HFFc6 (cell line): Measurements from ENCODE around the gene ENOX2. TPM values are rescaled to one million over a fixed set of nuclear protein-coding genes. Genes with fewer than 3 reads are reported as not detected.
A peak's percentile ranks its signal among the peaks of the same experiment; 100 is the strongest.
"Not testable (repeated sequence)": the region's sequence is repeated elsewhere in the genome, so short reads cannot be mapped to it uniquely, and the experiment has no call there.

Experiments used
- DNase-seq: peaks from one replicate; pipeline ENCODE4 v3.0.0-alpha.2; 2018
- H3K27ac Mint-ChIP-seq: 2 replicates; pipeline ENCODE4 v1.8.0; 2020; ENCODE audit warnings: mild to moderate bottlenecking, mixed read lengths
- H3K27me3 Mint-ChIP-seq: 2 replicates; pipeline ENCODE4 v1.8.0; 2021; ENCODE audit warnings: mild to moderate bottlenecking, moderate library complexity, mixed read lengths; ENCODE audit not compliant: insufficient read depth
- H3K36me3 Mint-ChIP-seq: 2 replicates; pipeline ENCODE4 v1.8.0; 2021; ENCODE audit warnings: low read depth, mixed read lengths
- H3K4me1 Mint-ChIP-seq: 2 replicates; pipeline ENCODE4 v1.8.0; 2020; ENCODE audit warnings: low read depth, mixed read lengths
- H3K4me3 Mint-ChIP-seq: 2 replicates; pipeline ENCODE4 v1.8.0; 2020; ENCODE audit warnings: mild to moderate bottlenecking, moderate library complexity, mixed read lengths
- H3K9me3 Mint-ChIP-seq: 2 replicates; pipeline ENCODE4 v1.8.0; 2020; ENCODE audit warnings: mild to moderate bottlenecking, mixed read lengths
- total RNA-seq, 6 experiments: library from RNA; stranded (reverse); fragmentation: NEBNext Ultra II Directional; extraction: Animal tissue kit (Norgen Biotek cat#: 25700); gene quantifications; 2 replicates in 1 of 6; 3 replicates in 5 of 6; pipeline ENCODE4 v1.2.3, GENCODE V29; 2021
- TF ChIP-seq, protein P1 (sequence below): fragments of 200-600 bp; sonication (generic); IDR thresholded peaks from 2 replicates; pipeline ENCODE4 v1.5.0; 2021; ENCODE audit warnings: antibody characterized with exemption, mild to moderate bottlenecking

ENOX2 gene
- total RNA-seq, 6 experiments from 2014 or later = 10.8 to 13.5 (median 11.9) TPM

DNA sequence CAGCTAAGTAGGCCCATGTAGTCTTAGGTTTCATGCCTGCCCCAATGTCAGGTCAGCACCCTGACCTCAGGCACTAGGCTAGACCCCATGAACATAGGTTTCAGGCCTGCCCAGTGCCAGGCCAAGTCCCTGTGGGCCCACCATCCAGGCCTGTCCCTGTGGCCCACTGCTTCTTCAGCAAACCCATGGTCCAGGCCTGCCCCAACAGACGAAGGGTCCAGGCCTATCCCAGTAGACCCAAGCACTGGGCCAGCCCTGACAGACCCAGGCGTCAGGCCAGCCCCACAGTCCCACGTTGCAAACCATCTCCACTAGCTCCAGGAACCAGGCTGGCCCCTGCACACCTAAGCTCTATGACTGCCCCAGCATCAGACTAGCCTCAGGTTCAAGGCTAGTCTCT lies 92.4 kb downstream of the ENOX2 start:
- no peak overlapping the region for H3K4me3 Mint-ChIP-seq
- no peak overlapping the region for H3K27ac Mint-ChIP-seq
- H3K9me3 Mint-ChIP-seq = no peaks in the 10 kb centered on the region
- no peaks in the 10 kb centered on the region; the same call in none of the 2 replicates for H3K27me3 Mint-ChIP-seq
- peaks cover 6% of the 10 kb centered on the region; the same call in 1 of the 2 replicates for H3K4me1 Mint-ChIP-seq
- no peak for DNase-seq
- TF ChIP-seq, protein P1, sequence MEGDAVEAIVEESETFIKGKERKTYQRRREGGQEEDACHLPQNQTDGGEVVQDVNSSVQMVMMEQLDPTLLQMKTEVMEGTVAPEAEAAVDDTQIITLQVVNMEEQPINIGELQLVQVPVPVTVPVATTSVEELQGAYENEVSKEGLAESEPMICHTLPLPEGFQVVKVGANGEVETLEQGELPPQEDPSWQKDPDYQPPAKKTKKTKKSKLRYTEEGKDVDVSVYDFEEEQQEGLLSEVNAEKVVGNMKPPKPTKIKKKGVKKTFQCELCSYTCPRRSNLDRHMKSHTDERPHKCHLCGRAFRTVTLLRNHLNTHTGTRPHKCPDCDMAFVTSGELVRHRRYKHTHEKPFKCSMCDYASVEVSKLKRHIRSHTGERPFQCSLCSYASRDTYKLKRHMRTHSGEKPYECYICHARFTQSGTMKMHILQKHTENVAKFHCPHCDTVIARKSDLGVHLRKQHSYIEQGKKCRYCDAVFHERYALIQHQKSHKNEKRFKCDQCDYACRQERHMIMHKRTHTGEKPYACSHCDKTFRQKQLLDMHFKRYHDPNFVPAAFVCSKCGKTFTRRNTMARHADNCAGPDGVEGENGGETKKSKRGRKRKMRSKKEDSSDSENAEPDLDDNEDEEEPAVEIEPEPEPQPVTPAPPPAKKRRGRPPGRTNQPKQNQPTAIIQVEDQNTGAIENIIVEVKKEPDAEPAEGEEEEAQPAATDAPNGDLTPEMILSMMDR = no peak
- peaks cover 10% of the 10 kb centered on the region; the same call in 1 of the 2 replicates for H3K36me3 Mint-ChIP-seq

DNA sequence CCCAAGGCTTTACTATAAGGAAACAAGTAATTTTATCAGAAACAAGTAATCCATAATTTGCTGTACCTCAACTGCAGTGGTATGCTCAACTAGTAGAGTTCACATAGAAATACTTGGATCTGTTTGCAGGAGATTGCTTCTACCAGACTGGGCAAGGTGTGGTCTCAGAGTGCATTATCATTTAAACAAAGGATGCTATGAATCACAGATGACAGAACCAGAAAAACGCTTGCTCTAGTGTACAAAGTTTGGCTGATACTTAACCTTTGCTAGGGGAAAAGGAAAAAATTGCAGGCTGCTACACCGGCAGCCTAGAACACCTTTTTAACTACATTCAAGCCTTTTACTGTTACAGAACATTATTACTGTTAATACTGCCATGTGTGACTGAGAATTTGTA lies 97.1 kb downstream of the ENOX2 start:
- TF ChIP-seq, protein P1 = no peak
- Mint-ChIP-seq H3K36me3 (no peaks in the 10 kb centered on the region), H3K9me3 (no peaks in the 10 kb centered on the region), H3K27ac (no peak overlapping the region), H3K4me3 (no peak overlapping the region), H3K27me3 (no peaks in the 10 kb centered on the region; the same call in 1 of the 2 replicates), H3K4me1 (peaks cover 6% of the 10 kb centered on the region; the same call in 1 of the 2 replicates)
- DNase-seq = no peak

DNA sequence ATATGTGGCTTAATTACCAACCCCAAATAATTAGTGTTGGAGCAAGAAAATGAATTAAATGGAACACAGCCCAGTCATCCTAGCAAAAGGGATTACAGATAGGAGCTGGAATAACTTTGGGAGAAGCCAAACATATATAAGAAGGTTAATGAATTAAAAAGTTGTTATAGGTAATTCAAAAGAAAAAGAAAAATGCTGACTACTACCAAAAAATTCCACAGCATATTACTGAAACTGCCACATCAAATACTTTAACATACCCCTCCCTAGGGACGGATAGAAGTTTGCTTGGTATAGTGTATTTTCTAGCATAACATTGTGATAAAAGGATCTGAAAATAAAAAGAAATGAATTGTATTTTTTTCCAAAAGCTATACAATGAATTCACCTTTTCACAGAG lies 99.5 kb downstream of the ENOX2 start:
- no peaks in the 10 kb centered on the region for H3K9me3 Mint-ChIP-seq
- no peak overlapping the region for H3K4me3 Mint-ChIP-seq
- no peak overlapping the region for H3K27ac Mint-ChIP-seq
- H3K36me3 Mint-ChIP-seq = no peaks in the 10 kb centered on the region
- H3K27me3 Mint-ChIP-seq = no peaks in the 10 kb centered on the region; the same call in 1 of the 2 replicates
- TF ChIP-seq, protein P1 = no peak
- no peak for DNase-seq
- H3K4me1 Mint-ChIP-seq = peaks cover 21% of the 10 kb centered on the region

DNA sequence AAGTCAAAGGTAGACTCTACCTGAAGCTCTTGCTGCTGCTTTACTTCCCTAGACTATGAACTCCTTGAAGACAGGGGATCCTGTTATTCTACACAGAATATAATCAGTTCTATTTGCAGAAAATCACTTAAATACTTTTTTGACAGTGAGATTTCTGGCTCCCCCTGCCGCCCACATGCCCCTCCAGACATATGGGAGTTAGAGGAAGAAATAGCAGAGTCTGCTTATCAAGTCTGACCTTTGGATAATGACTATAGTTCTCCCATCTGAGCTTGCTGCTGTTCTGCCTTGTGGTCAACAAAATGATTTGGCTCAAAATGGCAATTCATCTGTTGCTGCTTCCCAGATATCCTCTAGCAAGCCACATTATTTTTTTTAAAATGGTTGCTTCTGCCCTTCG lies 101.1 kb downstream of the ENOX2 start:
- Mint-ChIP-seq H3K27me3 (no peaks in the 10 kb centered on the region), H3K36me3 (no peaks in the 10 kb centered on the region), H3K9me3 (no peaks in the 10 kb centered on the region), H3K4me1 (peaks cover 21% of the 10 kb centered on the region), H3K4me3 (no peak overlapping the region), H3K27ac (no peak overlapping the region)
- TF ChIP-seq, protein P1 = no peak
- no peak for DNase-seq

DNA sequence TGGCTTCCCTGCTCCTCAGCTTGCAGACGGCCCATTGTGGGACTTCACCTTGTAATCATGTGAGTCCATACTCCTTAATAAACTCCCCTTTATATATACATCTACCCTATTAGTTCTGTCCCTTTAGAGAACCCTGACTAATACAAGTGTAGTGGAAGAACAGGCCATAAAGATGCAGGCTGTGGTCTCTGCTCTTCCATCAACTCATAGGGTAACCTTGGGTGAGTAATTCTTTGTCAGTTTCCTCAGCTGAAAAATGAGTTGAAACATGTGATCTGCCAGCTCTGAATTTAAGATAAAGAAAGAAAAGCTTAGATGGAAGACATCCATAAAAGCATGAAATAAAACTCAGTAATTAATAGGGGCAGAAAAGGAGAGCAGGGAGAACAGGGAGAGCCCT lies 103.6 kb downstream of the ENOX2 start:
- DNase-seq = peak; percentile 1
- Mint-ChIP-seq H3K9me3 (no peaks in the 10 kb centered on the region), H3K4me3 (no peak overlapping the region; the same call in 1 of the 2 replicates), H3K27ac (peak overlapping the region; percentile 53; the same call in 1 of the 2 replicates), H3K27me3 (no peaks in the 10 kb centered on the region), H3K36me3 (no peaks in the 10 kb centered on the region), H3K4me1 (peaks cover 15% of the 10 kb centered on the region)
- TF ChIP-seq, protein P1 = no peak

DNA sequence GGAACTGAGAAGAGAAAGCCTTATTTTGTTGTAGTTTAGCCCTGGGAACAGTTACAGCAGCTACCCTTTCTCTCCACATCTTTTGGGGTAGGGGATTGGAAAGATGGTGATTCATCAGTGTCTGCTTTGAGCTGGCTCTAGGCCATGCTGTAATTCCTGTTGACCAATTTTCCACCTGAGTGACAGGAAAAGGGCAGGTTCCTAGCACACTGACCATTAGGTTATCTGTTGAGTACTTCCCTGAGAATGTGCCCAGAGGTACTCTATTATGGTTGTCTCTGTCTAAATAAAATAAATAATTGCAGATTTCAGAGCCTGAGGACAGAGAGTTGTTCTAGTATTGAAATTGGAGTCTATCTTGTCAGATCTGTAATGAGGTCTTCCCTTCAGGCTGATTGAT lies 109.0 kb downstream of the ENOX2 start:
- Mint-ChIP-seq H3K36me3 (no peaks in the 10 kb centered on the region), H3K4me3 (no peak overlapping the region), H3K9me3 (no peaks in the 10 kb centered on the region), H3K27me3 (no peaks in the 10 kb centered on the region), H3K27ac (no peak overlapping the region), H3K4me1 (peaks cover 4% of the 10 kb centered on the region)
- TF ChIP-seq, protein P1 = no peak
- no peak for DNase-seq

DNA sequence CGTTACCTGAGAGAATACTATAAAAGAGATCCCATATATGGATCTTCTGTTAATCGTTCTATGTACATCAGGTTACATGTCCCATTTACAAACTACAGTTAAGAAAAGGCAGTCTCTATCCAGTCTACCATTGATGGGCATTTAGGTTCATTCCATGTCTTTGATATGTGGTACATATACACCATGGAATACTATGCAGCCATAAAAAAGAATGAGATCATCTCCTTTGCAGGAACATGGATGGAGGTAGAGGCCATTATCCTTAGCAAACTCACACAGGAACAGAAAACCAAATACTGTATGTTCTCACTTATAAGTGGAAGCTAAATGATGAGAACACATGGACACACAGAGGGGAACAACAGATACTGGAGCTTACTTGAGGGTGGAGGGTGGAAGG lies 111.1 kb downstream of the ENOX2 start:
- H3K27ac Mint-ChIP-seq, H3K9me3 Mint-ChIP-seq, H3K4me3 Mint-ChIP-seq, H3K4me1 Mint-ChIP-seq, H3K36me3 Mint-ChIP-seq, H3K27me3 Mint-ChIP-seq, DNase-seq: not testable (repeated sequence)
